Progenitor cell of endocrine pancreas (in vitro differentiated cells): ENCODE data around the gene CACNB3. TPM values are rescaled to one million over a fixed set of nuclear protein-coding genes. Genes with fewer than 3 reads are reported as not detected.

Experiments
- DNase-seq: peaks from one replicate; pipeline ENCODE4 v3.0.0; 2021; ENCODE audit warnings: low spot score; ENCODE audit not compliant: unreplicated experiment
- H3K27ac Mint-ChIP-seq: 2 replicates; pipeline ENCODE4 v1.8.0; 2021; ENCODE audit warnings: mild to moderate bottlenecking, moderate library complexity, mixed read lengths
- H3K27me3 Mint-ChIP-seq: 2 replicates; pipeline ENCODE4 v1.8.0; 2021; ENCODE audit warnings: mixed read lengths
- H3K36me3 Mint-ChIP-seq: 2 replicates; pipeline ENCODE4 v1.8.0; 2022; ENCODE audit warnings: mixed read lengths; ENCODE audit not compliant: insufficient read depth
- H3K4me1 Mint-ChIP-seq: 2 replicates; pipeline ENCODE4 v1.8.0; 2021; ENCODE audit warnings: low read depth, mixed read lengths
- H3K4me3 Mint-ChIP-seq: 2 replicates; pipeline ENCODE4 v1.8.0; 2021; ENCODE audit warnings: low read depth, mild to moderate bottlenecking, moderate library complexity, mixed read lengths
- H3K9me3 Mint-ChIP-seq: 2 replicates; pipeline ENCODE4 v1.8.0; 2021; ENCODE audit warnings: low read depth, mixed read lengths
- CTCF ChIP-seq: fragments of 200-600 bp; sonication (generic); IDR thresholded peaks from one replicate; pipeline ENCODE4 v1.5.0; 2021; ENCODE audit warnings: antibody characterized with exemption, mild to moderate bottlenecking; ENCODE audit not compliant: unreplicated experiment
- total RNA-seq: library from RNA; stranded (reverse); gene quantifications from 2 replicates; pipeline ENCODE4 v1.2.1, GENCODE V29; 2021

The CACNB3 gene
- total RNA-seq, 1 donor from 2014 or later = 73.9 TPM

DNA sequence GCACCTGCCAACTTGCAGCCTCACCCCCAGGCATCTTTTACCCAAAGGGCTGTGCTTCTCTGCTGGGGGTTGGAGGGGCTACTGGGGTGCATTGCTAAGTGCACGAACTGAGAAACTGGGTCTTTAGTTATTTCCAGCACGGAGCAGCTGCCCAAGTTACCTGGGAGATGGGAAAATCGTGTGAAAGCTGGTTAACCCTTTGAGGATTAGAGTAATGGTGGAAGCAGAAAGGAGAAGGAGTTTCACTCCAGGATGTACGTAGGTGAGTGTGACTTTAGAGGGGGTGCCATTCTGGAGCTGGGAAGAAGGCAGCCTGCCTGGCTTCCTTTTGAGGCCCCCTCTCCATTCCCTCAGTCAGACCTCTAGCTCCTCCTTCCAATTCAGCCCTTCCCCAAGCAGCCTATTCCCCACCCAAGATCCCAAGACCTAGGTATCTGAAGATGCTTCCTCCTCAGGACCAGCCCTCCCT is 28.4 kb upstream of the CACNB3 start:
- peaks cover 31% of the 10 kb centered on the region for H3K4me1 Mint-ChIP-seq
- no peaks in the 10 kb centered on the region for H3K36me3 Mint-ChIP-seq
- peak overlapping the region; percentile 97 for H3K27ac Mint-ChIP-seq
- no peaks in the 10 kb centered on the region for H3K27me3 Mint-ChIP-seq
- no peak for TF ChIP-seq CTCF
- H3K9me3 Mint-ChIP-seq = no peaks in the 10 kb centered on the region
- DNase-seq = no peak
- peak overlapping the region; percentile 94 for H3K4me3 Mint-ChIP-seq

- Mint-ChIP-seq H3K4me1 (peaks cover 11% of the 10 kb centered on the region), H3K9me3 (no peaks in the 10 kb centered on the region), H3K36me3 (no peaks in the 10 kb centered on the region), H3K27ac (no peak overlapping the region), H3K27me3 (no peaks in the 10 kb centered on the region), H3K4me3 (no peak overlapping the region)
- no peak for TF ChIP-seq CTCF
- DNase-seq = no peak
Measured at GRCh38 chr12:48793696-48794095, 24.6 kb upstream of the CACNB3 start.

DNA sequence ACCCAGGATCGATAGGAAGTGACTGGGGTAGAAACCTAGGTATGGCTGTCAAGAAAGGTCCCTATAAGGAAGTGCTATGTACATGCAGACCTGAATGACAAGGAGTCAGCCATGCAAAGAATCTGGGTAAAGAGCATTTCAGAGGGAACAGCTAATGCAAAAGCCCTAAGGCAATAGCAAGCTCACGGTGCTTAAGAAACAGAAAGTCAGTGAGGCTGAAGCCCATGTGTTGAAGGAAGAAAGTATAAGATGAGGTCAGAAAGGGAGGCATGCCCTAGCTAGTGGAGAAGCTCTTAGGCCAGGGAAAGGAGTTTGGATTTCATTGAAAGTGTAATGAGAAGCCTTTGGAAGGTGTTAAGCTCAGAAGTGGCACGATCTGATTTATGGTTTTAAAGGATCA is 23.4 kb upstream of the CACNB3 start:
- Mint-ChIP-seq H3K9me3 (no peaks in the 10 kb centered on the region), H3K27me3 (no peaks in the 10 kb centered on the region), H3K4me1 (peaks cover 10% of the 10 kb centered on the region), H3K4me3 (no peak overlapping the region), H3K27ac (no peak overlapping the region), H3K36me3 (no peaks in the 10 kb centered on the region)
- no peak for DNase-seq
- TF ChIP-seq CTCF = no peak

- TF ChIP-seq CTCF = peak; percentile 92
- Mint-ChIP-seq H3K27me3 (no peaks in the 10 kb centered on the region), H3K27ac (no peak overlapping the region), H3K4me1 (peaks cover 2% of the 10 kb centered on the region), H3K36me3 (no peaks in the 10 kb centered on the region), H3K9me3 (no peaks in the 10 kb centered on the region), H3K4me3 (no peak overlapping the region)
- DNase-seq = peak; percentile 61
Measured at GRCh38 chr12:48795550-48796455, 22.5 kb upstream of the CACNB3 start.

GRCh38 chr12:48796976-48797375 is 21.3 kb upstream of the CACNB3 start:
- Mint-ChIP-seq H3K36me3 (no peaks in the 10 kb centered on the region), H3K27ac (no peak overlapping the region), H3K27me3 (no peaks in the 10 kb centered on the region), H3K9me3 (no peaks in the 10 kb centered on the region), H3K4me3 (no peak overlapping the region), H3K4me1 (peaks cover 2% of the 10 kb centered on the region)
- DNase-seq = no peak
- TF ChIP-seq CTCF = no peak
